ENCODE data around the gene GCNT4.

GRCh38 chr5:75078027-75078426, 25.7 kb upstream of the GCNT4 start:
- TF ChIP-seq SUZ12 (IDR thresholded peaks at IDR 0.05; ENCODE audit: extremely low read depth, insufficient read depth, insufficient read length) (no peak), YY1 (IDR thresholded peaks at IDR 0.05; ENCODE audit: insufficient read depth, insufficient read length) (no peak)

Measured in NT2/D1 (cell line).